ENCODE data around the gene SDF2L1.
"Not testable (repeated sequence)": the region's sequence is repeated elsewhere in the genome, so short reads cannot be mapped to it uniquely, and the experiment has no call there.

SDF2L1 gene

GRCh38 chr22:21686634-21687393, 44.7 kb downstream of the SDF2L1 start:
- DNase-seq (ENCODE audit: low read depth): no peak

GRCh38 chr22:21687685-21688259, 45.7 kb downstream of the SDF2L1 start:
- no peak for DNase-seq (ENCODE audit: low read depth)

GRCh38 chr22:21688341-21688705, 46.2 kb downstream of the SDF2L1 start:
- DNase-seq (ENCODE audit: low read depth): no peak

GRCh38 chr22:21688706-21689381, 46.7 kb downstream of the SDF2L1 start:
- no peak for DNase-seq (ENCODE audit: low read depth)

- no peak for DNase-seq (ENCODE audit: low read depth)
Observed at GRCh38 chr22:21690401-21690801, 48.3 kb downstream of the SDF2L1 start.

GRCh38 chr22:21691816-21692215, 49.7 kb downstream of the SDF2L1 start:
- DNase-seq (ENCODE audit: low read depth): no peak

- not testable (repeated sequence) for DNase-seq (ENCODE audit: low read depth)
Observed at GRCh38 chr22:21692856-21693255, 50.8 kb downstream of the SDF2L1 start.

GRCh38 chr22:21693333-21693998, 51.4 kb downstream of the SDF2L1 start:
- no peak for DNase-seq (ENCODE audit: low read depth)

Measured in activated T-cell treated with anti-CD3 and anti-CD28 coated beads for 48 hours (primary cell).